ENCODE results near the gene CHAD.

CHAD gene

DNA sequence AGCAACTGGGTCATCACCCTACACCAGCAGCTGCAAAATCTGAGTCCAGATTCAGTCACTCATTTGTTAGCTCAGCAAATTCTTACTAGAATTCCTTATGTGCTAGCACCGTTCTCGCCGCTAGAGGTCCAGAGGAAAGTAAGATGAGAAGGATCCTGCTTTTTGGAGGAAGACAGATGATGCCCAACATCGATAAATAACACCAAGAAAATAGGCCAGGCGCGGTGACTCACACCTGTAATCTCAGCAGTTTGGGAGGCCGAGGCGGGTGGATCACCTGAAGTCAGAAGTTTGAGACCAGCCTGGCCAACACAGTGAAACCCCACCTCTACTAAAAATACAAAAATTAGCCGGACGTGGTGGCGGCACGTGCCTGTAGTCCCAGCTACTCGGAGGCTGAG is 4.1 kb upstream of the CHAD start:
- DNase-seq: peak; percentile 13

DNA sequence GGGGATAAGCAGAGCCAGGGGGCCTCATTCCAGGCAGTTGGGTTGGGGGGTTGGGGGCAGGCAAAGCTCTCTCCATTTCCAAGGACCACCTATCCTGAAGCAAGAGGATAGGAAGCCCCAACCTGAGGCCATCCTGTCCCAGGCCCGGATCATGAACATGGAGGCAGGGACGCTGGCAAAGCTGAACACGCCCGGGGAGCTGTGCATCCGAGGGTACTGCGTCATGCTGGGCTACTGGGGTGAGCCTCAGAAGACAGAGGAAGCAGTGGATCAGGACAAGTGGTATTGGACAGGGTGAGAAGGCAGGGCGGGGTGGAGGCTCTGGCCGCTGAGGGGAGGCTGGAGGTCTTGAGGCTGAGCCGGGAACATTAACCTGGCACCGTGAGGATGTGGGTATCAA is 3.6 kb upstream of the CHAD start:
- DNase-seq: no peak

DNA sequence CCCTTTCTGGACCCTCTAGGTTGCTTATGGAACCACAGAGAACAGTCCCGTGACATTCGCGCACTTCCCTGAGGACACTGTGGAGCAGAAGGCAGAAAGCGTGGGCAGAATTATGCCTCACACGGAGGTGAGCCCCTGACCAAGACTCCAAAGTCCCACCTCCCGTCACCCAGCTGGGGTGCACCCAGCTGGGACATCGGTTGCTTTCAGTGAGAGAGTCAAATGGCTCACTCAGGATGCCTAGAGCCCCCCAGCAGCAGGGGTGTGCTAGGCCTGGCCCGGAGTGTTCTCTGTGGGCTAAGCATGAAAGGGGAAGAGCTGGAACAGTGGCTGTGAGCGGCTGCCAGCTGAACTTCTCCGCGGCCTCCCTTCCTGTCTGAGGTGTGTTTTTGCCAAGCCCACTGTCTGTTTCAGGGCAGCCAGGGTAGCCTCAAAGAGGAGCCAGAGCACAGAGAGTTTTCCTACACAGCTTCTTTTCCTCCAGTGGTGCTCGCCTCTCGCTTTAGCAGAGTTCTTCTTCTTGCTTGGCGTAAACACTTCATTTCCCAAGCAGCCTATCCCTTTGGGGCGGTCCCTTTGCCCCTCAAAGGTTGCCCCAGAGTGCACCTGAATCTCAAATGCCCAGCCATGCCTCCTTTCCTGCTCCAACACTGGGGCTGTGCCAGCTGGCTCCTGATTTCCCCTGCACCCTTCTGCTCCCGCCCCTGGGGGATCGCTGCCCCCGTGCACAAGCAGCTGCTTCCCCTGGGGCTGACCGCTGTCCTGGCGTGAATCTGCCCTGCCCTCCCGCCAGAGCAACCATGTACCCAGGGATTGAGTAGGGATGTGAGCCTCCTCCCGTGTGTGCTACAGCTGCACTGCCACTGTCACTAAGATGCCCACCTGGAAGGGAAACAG is 2.6 kb upstream of the CHAD start:
- DNase-seq: no peak

DNA sequence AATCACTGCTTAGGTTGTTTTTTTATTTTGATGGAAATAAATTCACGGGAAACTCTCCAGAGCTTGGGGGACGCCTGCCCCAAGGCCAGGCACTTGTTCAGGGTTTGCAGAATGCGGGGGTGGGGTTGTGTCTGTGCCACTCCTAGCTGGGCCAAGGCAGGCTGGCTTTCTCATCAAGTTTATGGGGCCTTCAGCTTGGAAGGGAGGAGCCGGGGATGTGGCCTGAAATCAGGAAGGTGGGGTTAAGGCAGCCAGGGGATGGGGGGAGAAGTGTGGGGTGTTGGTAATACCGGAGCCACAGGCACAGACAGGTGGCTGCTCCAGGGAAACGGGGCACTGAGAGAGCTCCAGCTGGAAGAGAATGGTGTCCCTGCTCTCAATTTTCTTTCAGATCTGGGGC is 1.7 kb upstream of the CHAD start:
- DNase-seq: no peak

DNA sequence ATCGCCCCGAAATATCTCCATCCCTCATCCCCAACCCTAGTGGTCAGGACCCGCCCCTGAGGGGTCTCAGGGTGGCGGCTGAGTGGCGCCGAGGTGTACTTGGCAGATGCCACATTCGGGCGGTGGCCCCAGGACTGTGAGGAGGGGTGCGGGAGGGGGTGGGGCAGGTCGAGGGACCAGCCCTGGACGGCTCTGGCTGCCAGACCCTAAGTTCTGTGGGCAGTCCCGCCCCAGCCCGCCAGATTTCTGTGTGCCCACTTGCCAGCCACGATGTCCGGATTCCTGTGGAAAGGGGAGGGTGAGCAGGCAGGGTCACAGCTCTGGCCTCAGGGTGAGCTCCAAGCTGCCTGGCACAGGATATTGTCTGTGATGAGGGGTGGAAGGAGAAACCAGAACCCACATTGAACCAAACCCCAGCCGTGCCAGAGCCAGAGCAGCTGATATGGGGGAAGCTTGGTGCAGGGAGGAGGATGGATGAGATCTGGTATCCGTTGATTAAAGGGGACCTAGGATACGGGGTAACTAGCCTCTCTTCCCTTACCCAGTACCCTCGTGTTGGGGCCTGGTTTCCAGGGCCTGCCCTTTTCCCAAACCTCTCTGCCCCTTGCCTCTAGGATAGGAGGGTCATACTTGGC is 1.1 kb upstream of the CHAD start:
- DNase-seq: no peak

DNA sequence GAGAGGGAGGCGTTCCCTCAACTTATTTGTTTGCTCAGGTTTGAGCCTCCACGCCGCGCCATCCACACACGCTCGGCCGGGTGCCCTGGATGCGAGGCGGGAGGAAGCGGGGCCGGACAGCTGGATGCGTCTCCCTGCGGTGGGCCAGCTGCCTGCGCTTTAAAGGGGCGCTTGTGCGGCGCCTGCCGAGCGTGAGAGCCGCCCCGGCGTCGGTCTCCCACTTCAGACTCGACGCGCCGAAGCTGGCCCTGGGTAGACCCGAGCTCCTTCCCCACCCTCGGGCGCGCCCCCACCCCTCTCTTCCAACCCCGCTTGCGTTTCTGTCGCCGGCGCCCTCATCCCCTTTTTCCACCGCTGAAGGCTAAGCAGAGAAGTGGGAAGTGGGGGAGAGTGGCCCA is 527 bp upstream of the CHAD start:
- DNase-seq: no peak

DNA sequence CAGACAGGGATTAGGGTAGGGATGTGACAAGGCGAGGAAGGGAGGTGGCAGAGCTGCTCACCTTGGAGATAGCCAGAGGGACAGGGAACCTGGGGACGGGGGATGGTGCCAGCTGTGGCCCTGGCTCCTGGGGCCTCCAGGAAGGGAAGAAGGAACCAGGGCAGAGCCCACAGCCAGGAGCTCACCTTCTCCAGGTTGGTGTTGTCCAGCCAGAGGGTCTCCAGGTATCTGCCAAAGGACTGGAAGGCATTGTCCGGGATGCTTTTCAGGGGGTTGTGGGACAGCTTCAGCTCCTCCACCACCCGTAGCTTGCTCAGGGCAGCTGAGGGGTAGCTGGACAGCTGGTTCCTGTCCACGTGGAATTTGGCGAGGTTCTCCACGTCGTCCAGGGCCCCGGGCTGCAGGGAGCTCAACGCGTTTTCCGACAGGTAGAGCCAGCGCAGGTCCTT is 801 bp downstream of the CHAD start:
- no peak for DNase-seq

DNA sequence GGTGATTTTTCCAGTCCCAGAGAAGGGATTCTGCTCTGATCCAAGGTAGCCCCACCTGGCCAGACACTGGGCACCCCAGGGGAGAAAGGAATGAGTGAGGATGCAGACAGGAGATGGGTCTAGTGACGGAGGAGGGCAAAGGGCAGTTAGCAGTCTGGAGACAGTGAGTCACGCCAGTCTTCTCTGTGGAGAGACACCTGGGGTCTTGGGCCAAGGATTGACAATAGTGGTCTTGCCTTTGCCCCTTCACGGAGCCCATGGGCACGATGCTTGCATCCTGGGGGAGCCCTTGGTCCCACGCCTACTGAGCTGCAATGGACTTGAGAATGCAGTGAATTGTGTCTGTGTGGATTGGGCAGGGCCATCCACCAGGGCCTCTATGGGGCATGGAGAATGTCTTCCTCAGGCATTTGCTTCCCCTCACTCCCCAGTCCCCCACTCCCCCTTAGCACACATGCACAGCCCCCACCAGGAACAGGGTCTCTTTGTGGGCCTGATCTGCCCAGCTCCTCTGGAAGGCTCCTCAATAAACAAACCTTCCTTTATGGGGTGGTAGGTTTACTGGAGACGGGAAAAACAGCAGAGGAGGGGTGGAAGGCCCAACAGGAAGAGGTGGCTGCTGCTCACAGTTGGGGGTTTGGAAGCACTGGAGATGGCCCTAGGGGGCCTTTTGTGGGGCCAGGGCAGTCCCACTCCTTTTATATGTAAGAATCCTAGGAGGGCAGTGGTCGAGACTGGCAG is 1.4 kb downstream of the CHAD start:
- DNase-seq: no peak

DNA sequence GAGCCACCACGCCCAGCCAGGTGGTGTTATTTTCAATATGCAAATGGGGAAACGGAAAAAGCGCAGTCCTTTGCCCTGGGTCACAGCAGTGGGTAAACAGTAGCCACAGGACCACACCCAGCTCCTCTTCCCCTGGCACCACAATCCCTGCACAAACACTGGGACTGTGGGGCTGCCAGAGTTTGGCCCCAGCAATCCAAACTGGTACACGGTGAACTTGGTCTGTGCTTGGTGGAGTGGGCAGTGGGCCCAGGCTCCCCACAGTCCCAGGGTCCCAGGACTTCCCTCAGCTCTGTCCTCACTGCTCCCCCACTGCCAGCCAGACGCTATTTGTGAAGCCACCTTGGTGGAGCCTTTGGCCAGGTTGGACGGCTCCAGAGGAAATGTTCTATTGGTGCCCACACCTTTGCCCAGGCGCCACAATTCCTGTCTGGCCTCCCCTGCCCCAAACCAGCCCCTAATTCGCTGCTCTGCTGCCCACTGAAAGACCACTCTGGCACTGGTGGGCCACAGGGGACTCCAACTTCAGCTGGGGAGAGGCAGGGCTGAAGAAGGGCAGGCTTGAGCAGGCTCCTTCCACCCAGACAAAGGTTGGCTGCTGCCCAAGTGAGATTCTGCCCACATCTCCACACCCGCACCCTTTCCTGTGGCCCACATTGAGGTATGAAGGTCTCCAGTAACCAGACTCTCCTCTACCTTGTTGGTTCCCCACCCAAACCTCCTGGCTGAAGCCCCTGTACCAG is 2.1 kb downstream of the CHAD start:
- no peak for DNase-seq

DNA sequence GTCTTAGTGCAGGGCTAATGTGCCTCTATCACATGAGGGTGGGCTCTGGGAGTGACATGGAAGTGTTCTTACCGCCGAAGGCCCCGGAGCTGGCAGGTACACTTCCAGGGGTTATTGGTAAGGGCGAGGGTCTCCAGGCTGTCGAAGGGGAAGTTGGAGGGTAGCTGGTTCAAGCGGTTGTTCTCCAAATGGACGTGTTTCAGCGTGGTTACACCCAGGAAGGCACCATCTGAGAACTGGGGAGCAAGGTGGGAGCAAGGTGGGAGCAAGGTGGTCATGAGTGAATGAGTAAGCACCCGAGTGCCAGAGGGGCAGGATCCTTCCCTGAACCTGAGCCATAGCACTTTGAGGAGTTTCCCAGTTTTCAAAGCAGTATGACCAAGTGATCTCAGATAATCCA is 3.0 kb downstream of the CHAD start:
- no peak for DNase-seq

DNA sequence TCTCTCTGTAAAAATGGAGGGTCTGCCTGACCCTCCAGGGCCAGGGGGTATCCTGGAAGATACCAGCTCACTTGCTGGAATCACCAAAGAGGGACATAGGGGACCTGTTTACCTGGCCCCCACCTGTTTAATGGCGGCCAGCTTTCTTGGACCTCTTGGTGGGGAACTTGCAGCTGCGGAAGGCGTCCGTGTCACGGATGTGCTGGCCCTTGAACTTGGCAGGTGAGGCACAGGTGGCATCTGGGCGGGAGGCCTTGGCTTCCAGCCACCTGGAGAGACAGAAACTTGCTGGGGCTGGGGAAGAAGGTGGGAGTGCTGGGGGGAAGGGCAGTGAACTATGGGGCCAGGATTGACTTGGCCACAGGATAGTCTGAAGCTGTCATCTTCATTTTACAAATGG is 3.5 kb downstream of the CHAD start:
- DNase-seq: no peak

DNA sequence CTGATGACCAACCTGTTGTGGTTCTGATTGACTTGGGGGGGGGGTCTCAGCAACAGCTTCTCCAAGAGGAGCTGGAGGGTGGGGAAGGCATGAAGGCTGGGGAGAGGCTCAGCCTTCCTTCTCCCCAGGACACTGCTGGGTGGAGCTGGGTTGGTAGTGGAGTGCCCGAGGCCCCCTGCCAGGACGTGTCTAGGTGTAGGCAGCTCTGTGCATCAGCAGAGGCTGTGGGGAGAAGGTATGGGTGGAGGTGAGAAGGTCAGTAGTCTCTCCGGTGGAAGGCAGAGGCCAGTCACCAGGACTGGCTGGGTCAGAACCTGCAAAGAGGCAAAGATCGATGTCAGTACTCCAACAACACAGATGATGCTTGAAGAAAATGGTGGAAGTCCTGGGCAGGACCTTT is 3.9 kb downstream of the CHAD start:
- no peak for DNase-seq

DNA sequence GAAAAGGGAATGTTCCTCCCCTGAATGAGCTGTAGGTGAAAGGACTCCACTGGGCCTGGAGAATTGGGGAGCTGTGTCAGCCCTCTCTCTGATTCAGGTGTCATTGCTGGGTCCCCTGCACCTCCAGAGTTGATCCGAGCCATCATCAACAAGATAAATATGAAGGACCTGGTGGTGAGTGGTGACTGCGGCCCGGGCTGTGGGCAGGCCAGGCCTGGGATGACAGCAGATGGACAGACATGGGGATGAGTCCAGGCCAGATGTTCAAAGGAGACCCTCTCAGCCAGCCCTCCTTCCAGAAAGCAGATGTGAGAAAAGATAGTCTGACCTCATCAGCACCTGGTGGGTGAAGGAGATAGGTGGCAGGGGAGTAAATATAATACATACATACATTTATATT is 4.6 kb downstream of the CHAD start:
- no peak for DNase-seq

DNA sequence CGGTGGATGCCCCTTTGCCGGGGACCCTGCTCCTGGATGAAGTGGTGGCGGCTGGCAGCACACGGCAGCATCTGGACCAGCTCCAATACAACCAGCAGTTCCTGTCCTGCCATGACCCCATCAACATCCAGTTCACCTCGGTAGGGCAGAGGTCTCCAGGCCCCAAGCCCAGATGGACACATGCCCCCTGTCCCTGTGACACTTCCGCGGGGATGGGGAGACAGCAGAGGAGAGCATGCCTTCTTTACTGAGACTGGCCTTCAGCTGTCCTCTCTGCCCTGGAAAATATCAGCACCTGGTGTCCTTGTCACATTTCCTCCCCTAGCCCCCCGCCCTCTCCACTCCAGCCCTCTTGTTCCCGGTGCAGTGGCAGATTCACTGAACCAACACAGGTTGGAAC is 6.2 kb downstream of the CHAD start:
- DNase-seq: no peak

DNA sequence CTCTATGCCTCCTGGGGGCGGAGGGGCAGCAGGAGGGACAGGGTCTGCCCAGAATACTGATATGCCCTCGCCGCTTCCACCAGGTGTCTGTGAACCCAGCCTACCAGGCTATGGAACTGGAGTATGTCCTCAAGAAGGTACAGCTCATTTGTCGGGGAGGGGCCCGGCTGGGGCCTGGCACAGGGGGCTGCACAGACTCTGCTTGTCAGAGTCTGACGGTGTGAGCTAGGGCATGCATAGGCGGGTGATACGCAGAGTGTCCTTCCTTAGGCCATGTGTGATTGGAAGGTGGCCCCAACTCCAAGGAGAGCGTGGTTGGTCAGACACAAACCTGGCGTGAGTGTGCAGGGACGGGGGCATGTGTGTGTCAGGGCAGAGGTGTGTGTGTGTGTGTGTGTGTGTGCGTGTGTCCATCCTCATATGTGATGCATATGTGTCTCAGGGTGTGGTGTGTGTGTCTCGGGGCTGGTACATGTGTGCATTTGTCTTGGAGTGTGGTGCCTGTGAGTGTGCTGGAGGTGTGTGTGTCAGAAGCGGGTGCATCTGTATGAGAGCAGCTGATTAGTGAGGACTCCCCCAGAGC is 7.0 kb downstream of the CHAD start:
- no peak for DNase-seq

DNA sequence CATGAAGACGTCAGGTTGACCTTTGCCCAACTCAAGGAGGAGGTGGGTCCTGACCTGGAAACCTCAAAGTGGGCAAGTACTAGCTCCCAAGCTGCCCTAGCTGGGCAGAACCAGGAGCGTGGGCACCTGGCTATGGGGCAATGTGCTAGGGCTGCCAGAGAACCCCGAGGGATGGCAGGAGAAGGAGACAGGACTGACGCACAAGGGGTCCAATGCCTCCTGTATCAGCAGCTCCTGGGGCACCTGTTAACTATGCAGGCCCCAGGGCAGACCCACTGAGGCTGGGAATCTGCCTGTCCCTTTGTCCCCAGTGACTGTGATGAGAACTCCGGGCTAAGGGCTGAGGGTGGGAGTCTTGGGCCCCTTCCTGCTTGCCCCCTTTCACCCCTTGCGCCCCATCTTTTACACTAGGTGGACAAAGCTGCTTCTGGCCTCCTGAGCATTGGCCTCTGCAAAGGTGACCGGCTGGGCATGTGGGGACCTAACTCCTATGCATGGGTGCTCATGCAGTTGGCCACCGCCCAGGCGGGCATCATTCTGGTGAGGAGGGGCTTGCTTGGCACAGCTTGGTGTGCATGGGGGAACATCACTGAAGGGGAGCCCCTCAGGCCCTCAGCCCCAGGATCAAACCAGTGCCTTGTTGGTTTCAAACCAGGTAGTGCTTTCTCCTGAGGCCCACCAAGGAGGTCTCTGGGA is 7.7 kb downstream of the CHAD start:
- DNase-seq: no peak

DNA sequence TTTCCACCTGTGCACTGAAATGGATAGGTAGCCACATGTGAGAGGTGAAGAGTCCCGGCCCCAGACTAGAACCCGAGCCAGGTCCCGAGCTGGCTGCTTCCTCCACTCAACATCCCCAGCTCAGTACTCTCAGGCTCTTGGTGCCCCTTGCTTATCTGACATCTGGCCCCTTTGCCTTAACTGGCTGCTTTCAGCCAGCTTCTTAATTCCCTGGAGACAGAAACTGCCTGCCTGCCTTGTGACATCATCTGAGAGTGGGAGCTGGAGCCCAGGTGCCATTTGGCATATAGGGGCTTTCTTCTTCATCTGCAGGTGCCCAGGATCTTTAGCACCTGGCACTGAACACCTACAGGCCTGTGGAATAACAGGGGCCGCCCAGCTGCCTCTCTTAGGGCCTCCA is 8.9 kb downstream of the CHAD start:
- no peak for DNase-seq

DNA sequence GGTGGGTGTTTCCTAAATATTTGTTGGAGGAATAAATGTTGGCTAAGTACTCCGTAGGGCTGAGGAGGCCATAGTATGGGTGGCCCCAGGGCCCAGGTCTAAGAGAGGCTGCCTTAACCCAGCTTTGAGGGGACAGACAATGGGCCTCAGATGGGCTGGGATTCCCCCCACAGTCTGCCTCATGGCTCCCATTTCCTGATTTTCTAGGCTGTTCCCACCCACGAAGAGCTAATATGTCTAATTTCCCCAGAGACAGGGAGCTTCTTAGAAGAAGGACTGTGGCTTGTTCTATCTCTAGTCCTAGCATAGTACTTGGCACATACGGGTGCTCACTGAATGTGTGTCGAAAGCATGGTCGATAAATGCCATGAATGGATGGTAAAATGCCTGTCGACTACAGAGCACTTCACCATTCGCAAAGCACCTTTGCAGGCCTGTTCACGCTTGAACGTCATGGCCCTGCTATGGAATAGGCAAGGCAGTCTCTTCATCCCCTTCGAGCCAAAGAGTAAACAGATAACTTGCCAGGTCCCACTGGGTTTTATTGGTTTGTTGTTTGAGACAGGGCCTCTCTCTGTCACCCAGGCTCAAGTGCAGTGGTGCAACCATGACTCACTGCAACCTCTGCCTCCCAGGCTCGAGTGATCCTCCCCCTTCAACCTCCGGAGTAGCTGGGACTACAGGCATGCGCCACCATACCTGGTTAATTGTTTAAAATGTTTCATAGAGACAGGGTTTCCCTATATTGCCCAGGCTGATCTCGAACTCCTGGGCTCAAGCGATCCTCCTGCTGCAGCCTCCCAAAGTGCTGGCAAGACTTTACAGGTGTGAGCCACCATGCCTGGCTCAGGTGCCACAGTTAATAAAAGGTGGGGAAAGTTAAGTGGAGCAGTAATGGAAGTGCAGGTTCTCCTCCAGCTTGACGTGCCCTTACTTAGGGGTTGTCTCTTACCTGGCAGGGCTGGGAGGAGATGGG is 9.7 kb downstream of the CHAD start:
- DNase-seq: no peak

DNA sequence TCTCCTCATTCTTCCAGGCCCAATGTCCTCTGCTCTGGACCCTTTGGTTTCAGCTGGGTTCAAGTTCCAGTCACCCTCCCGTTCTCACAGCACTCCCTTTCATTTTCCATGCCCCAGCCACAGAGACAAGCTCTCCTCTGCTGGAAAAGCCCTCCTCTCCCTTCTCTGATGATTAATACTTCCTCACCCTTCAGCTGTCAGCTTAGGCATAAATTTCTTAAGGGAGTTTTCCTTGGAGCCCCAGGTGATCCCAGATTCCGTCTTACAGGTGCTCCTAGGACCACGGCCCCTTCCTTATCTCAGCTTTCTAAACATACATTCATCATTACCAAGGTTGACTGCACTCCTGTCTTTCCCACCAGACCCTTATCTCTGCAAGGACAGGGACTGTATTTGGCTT is 10.4 kb downstream of the CHAD start:
- no peak for DNase-seq

DNA sequence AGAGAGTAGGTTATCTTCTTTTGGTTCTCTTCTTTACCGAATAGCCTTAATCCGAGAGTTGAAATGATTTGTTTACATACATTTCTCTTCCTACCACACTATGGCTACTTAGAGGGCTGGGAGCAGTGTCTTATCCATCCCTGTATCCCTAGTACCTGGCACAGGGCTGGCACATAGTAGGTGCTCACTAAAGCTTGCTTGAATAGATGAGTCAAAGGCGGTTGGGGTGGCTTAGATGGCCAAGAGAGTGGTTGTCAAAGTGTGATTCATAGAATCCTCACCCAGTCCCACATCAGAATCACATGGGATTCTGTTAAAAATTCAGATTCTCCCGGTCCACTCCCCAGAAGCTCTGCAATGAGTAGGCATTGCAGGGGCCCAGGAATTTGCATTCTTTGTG is 11.1 kb downstream of the CHAD start:
- no peak for DNase-seq

DNA sequence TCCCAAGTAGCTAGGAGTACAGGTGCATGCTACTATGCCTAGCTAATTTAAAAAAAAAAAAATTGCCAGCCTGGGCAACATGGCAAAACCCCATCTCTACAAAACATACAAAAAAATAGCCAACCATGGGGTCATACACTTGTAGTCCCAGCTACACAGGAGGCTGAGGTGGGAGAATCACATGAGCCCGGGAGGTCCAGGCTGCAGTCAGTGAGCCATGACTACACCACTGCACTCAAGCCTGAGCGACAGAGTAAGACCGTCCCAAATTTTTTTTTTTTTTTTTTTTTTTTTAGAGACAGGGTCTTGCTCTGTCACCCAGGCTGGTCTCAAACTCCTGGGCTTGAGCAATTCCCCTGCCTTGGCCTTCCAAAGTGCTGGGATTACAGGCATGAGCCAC is 14.8 kb downstream of the CHAD start:
- no peak for DNase-seq
